Keratinocyte (primary cell): Measurements from ENCODE around the gene NCR1. TPM values are rescaled to one million over a fixed set of nuclear protein-coding genes. Genes with fewer than 3 reads are reported as not detected.

ENCODE experiments used
- DNase-seq: peaks from one replicate; pipeline ENCODE4 v3.0.0-alpha.2; 2011; ENCODE audit warnings: low read depth, missing footprints, low spot score
- FAIRE-seq: peaks from 2 replicates; lab custom pipeline; 2011; peaks lifted over from hg19 to GRCh38; lab: Jason Lieb, UNC
- H2AFZ ChIP-seq: 2 replicates; pipeline ENCODE4 v1.6.0; 2012; ENCODE audit warnings: low read length, control low read depth, inconsistent platforms; ENCODE audit not compliant: control insufficient read depth
- H3K27ac ChIP-seq: 2 replicates; pipeline ENCODE4 v1.5.1; 2011; ENCODE audit warnings: low read length; ENCODE audit not compliant: control insufficient read depth, insufficient read depth
- H3K27me3 ChIP-seq: 3 replicates; pipeline ENCODE4 v1.6.0; 2011; ENCODE audit warnings: low read length; ENCODE audit not compliant: control insufficient read depth, insufficient read depth; ENCODE audit errors: extremely low read depth
- H3K36me3 ChIP-seq, 2 experiments: 2 replicates in 1 of 2; 3 replicates in 1 of 2; pipeline ENCODE4 v1.5.1; 2011; ENCODE audit warnings: low read length in 2 of 2, mild to moderate bottlenecking in 1 of 2; ENCODE audit not compliant: control insufficient read depth in 2 of 2, insufficient read depth in 2 of 2; ENCODE audit errors: extremely low read depth in 1 of 2
- H3K4me1 ChIP-seq: 3 replicates; pipeline ENCODE4 v1.5.1; 2011; ENCODE audit warnings: low read length; ENCODE audit not compliant: control insufficient read depth, insufficient read depth; ENCODE audit errors: extremely low read depth
- H3K4me2 ChIP-seq: 3 replicates; pipeline ENCODE4 v1.6.0; 2011; ENCODE audit warnings: low read depth, low read length; ENCODE audit not compliant: control insufficient read depth, insufficient read depth; ENCODE audit errors: extremely low read depth
- H3K4me3 ChIP-seq, 3 experiments: fragments of 200-600 bp in 1 of 3; sonication (generic) in 1 of 3; 2 replicates in 2 of 3; 3 replicates in 1 of 3; pipeline ENCODE4 v1.5.1; 2011 to 2016; ENCODE audit warnings: low read length in 3 of 3, mild to moderate bottlenecking in 3 of 3, control low read depth in 2 of 3, inconsistent platforms in 1 of 3, low read depth in 1 of 3, mixed read lengths in 1 of 3, mixed run types in 1 of 3, moderate library complexity in 1 of 3; ENCODE audit not compliant: control insufficient read depth in 2 of 3, insufficient read depth in 2 of 3; ENCODE audit errors: extremely low read depth in 1 of 3
- H3K79me2 ChIP-seq: 2 replicates; pipeline ENCODE4 v1.6.0; 2012; ENCODE audit warnings: low read length; ENCODE audit not compliant: control insufficient read depth, insufficient read depth
- H3K9ac ChIP-seq: 3 replicates; pipeline ENCODE4 v1.6.0; 2011; ENCODE audit warnings: low read length; ENCODE audit not compliant: control insufficient read depth, insufficient read depth; ENCODE audit errors: extremely low read depth
- H3K9me1 ChIP-seq: 3 replicates; pipeline ENCODE4 v1.6.0; 2011; ENCODE audit warnings: low read length; ENCODE audit not compliant: control insufficient read depth, insufficient read depth; ENCODE audit errors: extremely low read depth
- H3K9me3 ChIP-seq: 2 replicates; pipeline ENCODE4 v1.5.1; 2012; ENCODE audit warnings: low read depth, low read length; ENCODE audit not compliant: control insufficient read depth
- H4K20me1 ChIP-seq: 3 replicates; pipeline ENCODE4 v1.6.0; 2011; ENCODE audit warnings: low read length; ENCODE audit not compliant: control insufficient read depth, insufficient read depth; ENCODE audit errors: extremely low read depth
- CTCF ChIP-seq, 3 experiments: IDR thresholded peaks in 1 of 3; conservative IDR thresholded peaks in 1 of 3; optimal IDR thresholded peaks in 1 of 3; 2 replicates in 2 of 3; 3 replicates in 1 of 3; pipeline versions ENCODE3 to v1.5.1; 2011; ENCODE audit warnings: low read length in 3 of 3, mild to moderate bottlenecking in 3 of 3, moderate library complexity in 2 of 3, control low read depth in 1 of 3, inconsistent platforms in 1 of 3; ENCODE audit not compliant: insufficient read depth in 2 of 3; ENCODE audit errors: extremely low read depth in 1 of 3
- EZH2 ChIP-seq: IDR thresholded peaks from one replicate; pipeline ENCODE4 v1.6.1; 2012; ENCODE audit warnings: inconsistent platforms, mild to moderate bottlenecking, low read length, moderate library complexity
- dilution Hi-C: fragments of 300-500 bp; cut with MboI; formaldehyde crosslinking; loops from one replicate; pipeline ENCODE4 v1.7.0; 2020; ENCODE audit warnings: low sequenced_read_pairs; ENCODE audit not compliant: extremely low pct_ligation_motif_present
- polyA plus RNA-seq, 5 experiments: library from polyadenylated mRNA; depleted of rRNA in 3 of 5; stranded (reverse) in 3 of 5; stranded (forward) in 1 of 5; unstranded in 1 of 5; fragments of >200 nt; gene quantifications; 1 replicate in 1 of 5; 2 replicates in 3 of 5; 3 replicates in 1 of 5; pipeline versions ENCODE4 v1.2.1 to v1.2.3, GENCODE V29; 2011 to 2012; ENCODE audit warnings: missing spikeins in 2 of 5, low read depth in 1 of 5, low replicate concordance in 1 of 5

NCR1 gene
- polyA plus RNA-seq, 1 donor (not counting 4 experiments of a cell fraction or from before 2014, with no cell fraction given) = not detected

GRCh38 chr19:54881884-54882283, 24.1 kb upstream of the NCR1 start:
- no peak overlapping the region for H3K9ac ChIP-seq
- H3K27ac ChIP-seq = no peak overlapping the region
- H3K4me3 ChIP-seq = no peak overlapping the region
- H3K79me2 ChIP-seq = no peaks in the 10 kb centered on the region
- H3K4me1 ChIP-seq = no peaks in the 10 kb centered on the region
- DNase-seq = no peak
- TF ChIP-seq CTCF (optimal IDR thresholded peaks at IDR 0.05 in 1 of 3, IDR thresholded peaks at IDR 0.05 in 1 of 3, conservative IDR thresholded peaks at IDR 0.05 in 1 of 3; ENCODE audit: extremely low read depth in 1 of 3, insufficient read depth in 2 of 3, low read length in 3 of 3) = no peak
- TF ChIP-seq EZH2 = no peak
- H3K9me3 ChIP-seq = no peaks in the 10 kb centered on the region
- no peaks in the 10 kb centered on the region for H3K27me3 ChIP-seq
- H3K4me2 ChIP-seq = no peak overlapping the region
- H3K9me1 ChIP-seq = no peaks in the 10 kb centered on the region
- no peaks in the 10 kb centered on the region for H3K36me3 ChIP-seq
- dilution Hi-C loops = no loop called here
- FAIRE-seq = no peak
- H4K20me1 ChIP-seq = no peaks in the 10 kb centered on the region
- no peak overlapping the region for H2AFZ ChIP-seq

GRCh38 chr19:54882758-54883157, 23.2 kb upstream of the NCR1 start:
- no peaks in the 10 kb centered on the region for H3K27me3 ChIP-seq
- no peak for TF ChIP-seq EZH2
- no peak for TF ChIP-seq CTCF (optimal IDR thresholded peaks at IDR 0.05 in 1 of 3, IDR thresholded peaks at IDR 0.05 in 1 of 3, conservative IDR thresholded peaks at IDR 0.05 in 1 of 3; ENCODE audit: extremely low read depth in 1 of 3, insufficient read depth in 2 of 3, low read length in 3 of 3)
- FAIRE-seq (no peak), DNase-seq (no peak)
- no peaks in the 10 kb centered on the region for H3K79me2 ChIP-seq
- no peaks in the 10 kb centered on the region for H3K9me1 ChIP-seq
- no peak overlapping the region for H2AFZ ChIP-seq
- no peak overlapping the region for H3K4me2 ChIP-seq
- no peaks in the 10 kb centered on the region for H3K9me3 ChIP-seq
- no peaks in the 10 kb centered on the region for H3K4me1 ChIP-seq
- H3K9ac ChIP-seq = no peak overlapping the region
- no peak overlapping the region for H3K27ac ChIP-seq
- no peak overlapping the region for H3K4me3 ChIP-seq
- H3K36me3 ChIP-seq = no peaks in the 10 kb centered on the region
- dilution Hi-C loops = no loop called here
- no peaks in the 10 kb centered on the region for H4K20me1 ChIP-seq
